ENCODE data around the gene REPIN1. TPM values are rescaled to one million over a fixed set of nuclear protein-coding genes. Genes with fewer than 3 reads are reported as not detected.

Gene REPIN1
- total and polyA plus RNA-seq, 2 experiments from 2014 or later, result 79.1 to 107 TPM

GRCh38 chr7:150343225-150343624 lies 25.4 kb upstream of the REPIN1 start:
- 73% methylated on average over 2 of the region's 2 CpGs for WGBS (ENCODE audit: low lambda C conversion rate, missing lambda C conversion rate)
- no peak overlapping the region for H2AFZ ChIP-seq
- no peaks in the 10 kb centered on the region for H3K36me3 ChIP-seq (replicated peaks; ENCODE audit: insufficient read depth, low read depth)
- H3K9me2 ChIP-seq (replicated peaks; ENCODE audit: insufficient read depth), result no peaks in the 10 kb centered on the region
- peaks cover 20% of the 10 kb centered on the region for H3K4me1 ChIP-seq (ENCODE audit: insufficient read depth)
- no peak overlapping the region for H3K4me2 ChIP-seq
- no peak for DNase-seq (ENCODE audit: low spot score)
- no peaks in the 10 kb centered on the region for H4K20me1 ChIP-seq (ENCODE audit: insufficient read depth, poor library complexity, severe bottlenecking)
- H3K79me2 ChIP-seq, result no peaks in the 10 kb centered on the region
- H3K9me3 ChIP-seq (ENCODE audit: low read depth), result no peaks in the 10 kb centered on the region
- TF ChIP-seq CTCF (IDR thresholded peaks at IDR 0.05; ENCODE audit: poor library complexity), result no peak
- no peak for TF ChIP-seq EZH2phosphoT487 (IDR thresholded peaks at IDR 0.05; ENCODE audit: low read depth, severe bottlenecking, unreplicated experiment)
- no peak for TF ChIP-seq EZH2 (IDR thresholded peaks at IDR 0.05; ENCODE audit: borderline replicate concordance)
- no peak overlapping the region for H3K4me3 ChIP-seq
- H3K27ac ChIP-seq, result no peak overlapping the region
- peaks cover 22% of the 10 kb centered on the region for H3K27me3 ChIP-seq

- TF ChIP-seq EZH2 (IDR thresholded peaks at IDR 0.05; ENCODE audit: borderline replicate concordance), result no peak
- TF ChIP-seq CTCF (IDR thresholded peaks at IDR 0.05; ENCODE audit: poor library complexity), result no peak
- no peak for TF ChIP-seq EZH2phosphoT487 (IDR thresholded peaks at IDR 0.05; ENCODE audit: low read depth, severe bottlenecking, unreplicated experiment)
These were observed 24.3 kb upstream of the REPIN1 start for GRCh38 chr7:150344299-150344698.

GRCh38 chr7:150345012-150345411 lies 23.6 kb upstream of the REPIN1 start:
- no peak overlapping the region for H3K27ac ChIP-seq
- no peak for DNase-seq (ENCODE audit: low spot score)
- no peak overlapping the region for H3K4me2 ChIP-seq
- H3K4me1 ChIP-seq (ENCODE audit: insufficient read depth), result peaks cover 14% of the 10 kb centered on the region
- H3K9me3 ChIP-seq (ENCODE audit: low read depth), result no peaks in the 10 kb centered on the region
- no peaks in the 10 kb centered on the region for H3K9me2 ChIP-seq (replicated peaks; ENCODE audit: insufficient read depth)
- no peak for TF ChIP-seq EZH2phosphoT487 (IDR thresholded peaks at IDR 0.05; ENCODE audit: low read depth, severe bottlenecking, unreplicated experiment)
- TF ChIP-seq CTCF (IDR thresholded peaks at IDR 0.05; ENCODE audit: poor library complexity), result no peak
- TF ChIP-seq EZH2 (IDR thresholded peaks at IDR 0.05; ENCODE audit: borderline replicate concordance), result no peak
- H3K4me3 ChIP-seq, result no peak overlapping the region
- H3K79me2 ChIP-seq, result no peaks in the 10 kb centered on the region
- WGBS (ENCODE audit: low lambda C conversion rate, missing lambda C conversion rate), result 91% methylated on average over 1 of the region's 1 CpG
- peaks cover 22% of the 10 kb centered on the region for H3K27me3 ChIP-seq
- H3K36me3 ChIP-seq (replicated peaks; ENCODE audit: insufficient read depth, low read depth), result no peaks in the 10 kb centered on the region
- no peaks in the 10 kb centered on the region for H4K20me1 ChIP-seq (ENCODE audit: insufficient read depth, poor library complexity, severe bottlenecking)
- H2AFZ ChIP-seq, result no peak overlapping the region

More at GRCh38 chr7:150344299-150344698, 24.3 kb upstream of the REPIN1 start:
- no peak for DNase-seq (ENCODE audit: low spot score)
- H3K79me2 ChIP-seq, result no peaks in the 10 kb centered on the region
- H3K36me3 ChIP-seq (replicated peaks; ENCODE audit: insufficient read depth, low read depth), result no peaks in the 10 kb centered on the region
- H3K9me3 ChIP-seq (ENCODE audit: low read depth), result no peaks in the 10 kb centered on the region
- H3K4me1 ChIP-seq (ENCODE audit: insufficient read depth), result peaks cover 20% of the 10 kb centered on the region
- H3K9me2 ChIP-seq (replicated peaks; ENCODE audit: insufficient read depth), result no peaks in the 10 kb centered on the region
- H3K4me3 ChIP-seq, result no peak overlapping the region
- peaks cover 22% of the 10 kb centered on the region for H3K27me3 ChIP-seq
- H4K20me1 ChIP-seq (ENCODE audit: insufficient read depth, poor library complexity, severe bottlenecking), result no peaks in the 10 kb centered on the region
- H3K4me2 ChIP-seq, result no peak overlapping the region
- H3K27ac ChIP-seq, result no peak overlapping the region
- H2AFZ ChIP-seq, result no peak overlapping the region

GRCh38 chr7:150346922-150347321 lies 21.7 kb upstream of the REPIN1 start:
- WGBS (ENCODE audit: low lambda C conversion rate, missing lambda C conversion rate), result 82% methylated on average over 5 of the region's 5 CpGs
- TF ChIP-seq CTCF (IDR thresholded peaks at IDR 0.05; ENCODE audit: poor library complexity) (no peak), EZH2 (IDR thresholded peaks at IDR 0.05; ENCODE audit: borderline replicate concordance) (no peak), EZH2phosphoT487 (IDR thresholded peaks at IDR 0.05; ENCODE audit: low read depth, severe bottlenecking, unreplicated experiment) (no peak)

More at GRCh38 chr7:150346922-150347321, 21.7 kb upstream of the REPIN1 start:
- Histone ChIP-seq H3K79me2 (no peaks in the 10 kb centered on the region), H2AFZ (no peak overlapping the region), H3K27me3 (peaks cover 12% of the 10 kb centered on the region), H4K20me1 (ENCODE audit: insufficient read depth, poor library complexity, severe bottlenecking) (no peaks in the 10 kb centered on the region), H3K9me3 (ENCODE audit: low read depth) (no peaks in the 10 kb centered on the region), H3K4me2 (no peak overlapping the region), H3K4me1 (ENCODE audit: insufficient read depth) (no peaks in the 10 kb centered on the region), H3K36me3 (replicated peaks; ENCODE audit: insufficient read depth, low read depth) (no peaks in the 10 kb centered on the region), H3K9me2 (replicated peaks; ENCODE audit: insufficient read depth) (no peaks in the 10 kb centered on the region), H3K27ac (no peak overlapping the region), H3K4me3 (no peak overlapping the region)
- DNase-seq (ENCODE audit: low spot score), result no peak
